NCI-H446 treated with DMSO at 0.1 percent for 48 hours (cell line): ENCODE data around the gene SNX19.

Experiments used
- DNase-seq: peaks from one replicate; lab custom pipeline; 2025; lab: John Stamatoyannopoulos, UW

The SNX19 gene

GRCh38 chr11:130842001-130842400 is 74.3 kb downstream of the SNX19 start:
- DNase-seq: no peak

DNA sequence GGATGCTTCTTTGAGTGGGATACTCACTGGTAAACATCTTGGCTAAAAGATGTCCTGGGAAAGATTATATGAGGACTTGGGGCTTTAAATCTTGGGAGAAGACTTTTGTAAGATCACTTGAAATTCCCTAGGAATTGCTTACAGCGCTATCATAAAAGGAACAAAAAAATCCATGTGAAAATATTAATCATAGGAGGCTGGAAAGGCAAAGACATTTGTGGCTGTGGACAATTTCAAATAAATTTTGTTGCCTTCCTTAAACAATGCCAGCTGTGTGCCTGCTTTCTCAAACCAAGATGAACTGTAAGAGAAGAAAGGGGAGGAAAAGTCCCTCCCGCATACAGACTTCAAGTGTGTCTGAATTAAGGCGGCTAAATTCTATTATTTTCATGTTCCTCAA is 75.6 kb downstream of the SNX19 start:
- DNase-seq: no peak

DNA sequence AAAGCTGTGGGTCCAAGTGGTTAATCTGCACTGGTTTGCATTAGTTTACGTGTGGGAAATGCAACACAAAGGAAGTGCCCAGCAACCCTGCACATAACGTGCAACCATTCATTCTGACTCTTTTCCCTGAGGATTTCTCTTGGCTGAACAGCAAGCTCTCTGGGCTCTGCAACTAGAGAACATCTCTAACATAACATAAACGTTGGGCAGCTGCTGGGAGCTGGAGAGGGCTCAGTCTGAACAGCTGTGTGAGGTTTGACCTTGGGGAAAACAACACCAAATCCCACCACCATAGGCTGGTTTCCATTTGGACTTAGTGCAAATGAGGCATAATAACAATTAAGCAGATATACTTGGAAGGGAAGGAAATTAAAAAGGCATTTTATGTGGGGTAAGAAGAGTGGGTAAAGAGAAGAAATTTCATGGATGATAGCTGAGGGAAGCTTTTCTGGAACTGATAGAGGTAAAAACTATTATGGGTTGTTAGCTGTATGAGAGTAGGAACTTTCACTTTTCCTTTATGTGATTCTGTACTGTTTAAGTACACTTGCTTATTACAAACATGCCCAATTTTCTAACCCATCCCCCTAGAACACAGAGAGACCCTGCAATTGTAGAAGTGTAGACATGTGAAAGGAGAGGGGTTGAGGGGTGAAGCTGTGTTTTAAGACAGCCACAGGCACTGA is 76.2 kb downstream of the SNX19 start:
- no peak for DNase-seq

DNA sequence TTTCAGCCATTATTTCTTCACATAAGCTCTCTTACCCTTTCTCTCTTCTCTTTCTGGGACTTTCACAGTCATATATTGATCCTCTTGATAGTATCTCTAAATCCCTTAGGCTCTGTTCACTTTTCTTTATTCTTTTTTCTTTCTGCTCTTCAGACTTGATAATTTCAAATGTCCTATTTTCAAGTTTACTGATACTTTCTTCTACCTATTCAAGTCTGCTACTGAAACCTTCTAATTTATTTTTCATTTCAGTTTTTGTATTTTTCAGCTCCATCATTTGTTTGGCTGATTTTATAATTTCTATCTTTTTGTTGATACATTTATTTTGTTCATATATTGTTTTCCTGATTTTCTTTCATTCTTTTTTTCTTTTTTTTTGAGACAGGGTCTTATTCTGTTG is 79.1 kb downstream of the SNX19 start:
- DNase-seq: no peak

- DNase-seq: no peak
Measured at GRCh38 chr11:130834886-130835285, 81.4 kb downstream of the SNX19 start.

GRCh38 chr11:130832566-130833425 is 83.5 kb downstream of the SNX19 start:
- DNase-seq: no peak

GRCh38 chr11:130831976-130832375 is 84.3 kb downstream of the SNX19 start:
- no peak for DNase-seq

DNA sequence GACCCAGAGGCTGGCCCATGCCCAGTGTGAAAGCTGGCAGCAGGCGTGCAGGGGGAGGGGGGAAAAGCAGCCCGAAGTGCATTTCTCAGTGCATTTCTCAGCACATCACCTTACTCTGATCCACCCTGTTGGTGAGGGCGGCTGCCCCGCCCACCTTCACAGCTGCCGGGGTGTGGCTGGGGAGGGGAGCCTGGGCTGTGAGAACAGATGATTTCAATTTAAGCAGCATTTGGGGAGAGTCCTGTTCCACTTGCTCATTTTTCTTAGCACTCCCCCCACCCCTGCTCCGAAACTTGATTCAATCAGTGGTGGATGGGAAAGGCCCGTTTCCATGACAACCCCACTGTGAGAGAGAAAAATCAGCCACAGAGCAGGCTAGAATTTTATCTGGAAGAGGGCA is 84.8 kb downstream of the SNX19 start:
- no peak for DNase-seq

GRCh38 chr11:130830566-130830965 is 85.7 kb downstream of the SNX19 start:
- DNase-seq: no peak

GRCh38 chr11:130829920-130830511 is 86.3 kb downstream of the SNX19 start:
- DNase-seq: no peak

DNA sequence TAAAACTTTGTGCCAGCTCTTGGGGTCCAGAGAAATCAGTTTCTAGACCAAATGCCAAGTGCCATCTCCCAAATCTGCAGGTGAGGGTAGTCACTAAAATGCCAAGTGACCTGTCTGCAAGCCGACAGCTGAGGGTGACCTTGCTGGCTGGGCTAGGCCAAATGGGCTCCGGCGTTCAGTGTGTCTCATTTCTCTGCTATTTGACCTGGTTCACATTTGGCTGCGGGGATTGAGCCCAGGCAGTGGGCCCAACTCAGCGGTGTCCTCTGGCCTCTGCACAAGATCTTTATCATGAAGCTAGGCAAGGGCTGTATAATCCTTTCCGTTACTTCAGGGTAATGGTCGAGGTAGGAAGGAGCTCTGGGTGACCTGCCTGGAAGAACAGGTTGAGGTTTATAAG is 87.5 kb downstream of the SNX19 start:
- no peak for DNase-seq

DNA sequence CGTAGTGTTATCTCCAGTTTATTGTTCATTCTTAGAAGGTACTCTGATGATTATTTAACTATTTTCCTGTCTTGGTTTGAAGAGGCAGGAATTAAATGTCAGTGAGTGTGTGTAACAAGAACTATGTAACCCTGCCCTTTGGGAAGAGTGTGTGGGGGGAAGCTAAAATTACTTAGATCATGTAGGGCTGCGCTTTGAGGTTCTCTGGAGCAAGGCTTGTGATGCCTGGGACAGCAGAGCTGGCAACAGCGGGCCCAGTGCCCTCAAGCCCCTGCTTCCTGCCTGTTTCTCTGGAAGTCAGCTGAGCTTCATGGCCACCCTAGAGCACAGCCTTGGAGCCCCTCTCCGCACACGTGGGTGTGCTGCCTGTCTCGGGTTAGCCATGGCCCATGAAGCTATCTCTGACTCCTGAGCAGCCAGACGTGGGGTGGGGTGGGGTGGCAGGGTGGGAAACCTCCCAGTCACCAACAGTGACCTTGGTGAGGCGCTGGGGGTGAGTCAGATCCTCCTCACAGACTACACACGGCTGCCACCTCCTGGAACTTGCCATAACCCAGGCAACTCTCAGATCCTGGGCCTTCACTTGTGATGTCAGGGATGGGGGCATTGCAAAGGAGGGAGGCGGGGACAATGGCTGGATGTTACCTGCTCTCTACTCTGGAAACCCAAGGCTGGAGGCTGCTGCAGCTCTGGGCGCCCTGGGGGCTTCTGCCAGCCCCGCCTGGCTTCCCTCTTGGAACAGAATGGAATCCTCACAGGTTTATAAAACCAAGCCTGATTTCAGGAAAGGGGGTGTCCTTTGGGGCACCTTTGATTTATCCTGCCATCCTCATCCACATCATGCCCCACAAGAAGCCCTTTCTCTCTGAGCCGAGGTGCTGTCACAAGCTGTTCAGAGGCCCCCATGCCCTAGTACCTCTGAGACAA is 88.6 kb downstream of the SNX19 start:
- DNase-seq: no peak

- no peak for DNase-seq
Measured at GRCh38 chr11:130826572-130826971, 89.7 kb downstream of the SNX19 start.

- DNase-seq: no peak
Measured at GRCh38 chr11:130825983-130826382, 90.3 kb downstream of the SNX19 start.

DNA sequence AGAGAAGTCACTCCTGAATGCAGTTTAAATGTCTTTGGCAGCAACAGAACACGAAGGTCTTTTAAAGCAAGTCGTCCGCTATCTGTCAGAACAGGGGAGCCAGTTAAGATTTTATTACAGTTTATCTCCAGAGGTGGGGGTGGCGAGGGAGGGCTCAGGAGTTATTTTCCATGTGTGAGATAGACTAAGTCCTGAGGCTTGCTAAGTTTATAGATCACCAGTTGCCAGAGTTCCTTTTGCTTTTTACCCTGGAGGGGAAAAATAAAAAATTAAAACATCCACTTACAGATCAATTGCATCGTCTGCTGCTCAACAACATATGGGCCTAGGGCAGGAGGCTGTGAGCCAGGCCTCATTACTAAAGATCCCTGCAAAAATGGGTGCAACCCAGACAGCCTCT is 90.7 kb downstream of the SNX19 start:
- DNase-seq: no peak
